GM23338 (cell line): ENCODE results near the gene SEC63. TPM values are rescaled to one million over a fixed set of nuclear protein-coding genes. Genes with fewer than 3 reads are reported as not detected.

ENCODE experiments used
- ATAC-seq: fragments of 200-7000 bp; cut with Tn5 transposase; 3 replicates; pipeline ENCODE4 v1.9.1; 2020
- DNase-seq: peaks from one replicate; pipeline ENCODE4 v3.0.0-alpha.2; 2015; ENCODE audit warnings: low spot score
- H2AFZ ChIP-seq: fragments of 200-600 bp; sonication (generic); 2 replicates; pipeline ENCODE4 v1.8.0; 2016; ENCODE audit warnings: antibody characterized with exemption, mild to moderate bottlenecking, moderate library complexity
- H3F3A ChIP-seq: fragments of 200-600 bp; sonication (generic); replicated peaks from 2 replicates; pipeline ENCODE4 v1.8.0; 2017; ENCODE audit warnings: antibody characterized with exemption, mixed run types, low read depth
- H3K27ac ChIP-seq: fragments of 200-600 bp; sonication (generic); 2 replicates; pipeline ENCODE4 v1.6.1; 2016; ENCODE audit warnings: low read depth
- H3K27me3 ChIP-seq: fragments of 200-600 bp; sonication (generic); 2 replicates; pipeline ENCODE4 v1.8.0; 2016; ENCODE audit warnings: mild to moderate bottlenecking, mixed run types, moderate library complexity; ENCODE audit not compliant: insufficient read depth
- H3K36me3 ChIP-seq: fragments of 200-600 bp; sonication (generic); 2 replicates; pipeline ENCODE4 v1.8.0; 2016; ENCODE audit warnings: mild to moderate bottlenecking; ENCODE audit not compliant: insufficient read depth
- H3K4me1 ChIP-seq: fragments of 200-600 bp; sonication (generic); 2 replicates; pipeline ENCODE4 v1.8.0; 2016; ENCODE audit warnings: mild to moderate bottlenecking, moderate library complexity; ENCODE audit not compliant: insufficient read depth
- H3K4me2 ChIP-seq: fragments of 200-600 bp; sonication (generic); 2 replicates; pipeline ENCODE4 v1.7.1; 2017; ENCODE audit warnings: mixed run types
- H3K4me3 ChIP-seq: fragments of 200-600 bp; sonication (generic); 2 replicates; pipeline ENCODE4 v1.6.1; 2016; ENCODE audit warnings: mixed run types
- H3K79me2 ChIP-seq: fragments of 200-600 bp; sonication (generic); replicated peaks from 2 replicates; pipeline ENCODE4 v1.8.0; 2017; ENCODE audit warnings: mild to moderate bottlenecking; ENCODE audit not compliant: insufficient read depth
- H3K9me2 ChIP-seq: fragments of 200-600 bp; sonication (generic); 2 replicates; pipeline ENCODE4 v1.8.0; 2017; ENCODE audit not compliant: insufficient read depth
- H4K20me1 ChIP-seq: fragments of 200-600 bp; sonication (generic); replicated peaks from 2 replicates; pipeline ENCODE4 v1.8.0; 2017; ENCODE audit warnings: mild to moderate bottlenecking; ENCODE audit not compliant: insufficient read depth
- H3K27ac Mint-ChIP-seq: 2 replicates; pipeline ENCODE4 v1.8.0; 2020; ENCODE audit warnings: inconsistent platforms, mild to moderate bottlenecking, moderate library complexity, mixed read lengths
- H3K27me3 Mint-ChIP-seq: 3 replicates; pipeline ENCODE4 v1.8.0; 2022; ENCODE audit warnings: low read depth, mild to moderate bottlenecking, moderate library complexity, mixed read lengths, inconsistent platforms; ENCODE audit not compliant: insufficient read depth, poor library complexity
- H3K36me3 Mint-ChIP-seq: 3 replicates; pipeline ENCODE4 v1.8.0; 2021; ENCODE audit warnings: low read depth, mild to moderate bottlenecking, inconsistent platforms, moderate library complexity, mixed read lengths
- H3K4me1 Mint-ChIP-seq: 3 replicates; pipeline ENCODE4 v1.8.0; 2020; ENCODE audit warnings: mild to moderate bottlenecking, inconsistent platforms, mixed read lengths
- H3K4me3 Mint-ChIP-seq: 3 replicates; pipeline ENCODE4 v1.8.0; 2021; ENCODE audit warnings: moderate library complexity, mild to moderate bottlenecking, inconsistent platforms, mixed read lengths
- H3K9me3 Mint-ChIP-seq: 3 replicates; pipeline ENCODE4 v1.8.0; 2020; ENCODE audit warnings: moderate library complexity, mild to moderate bottlenecking, inconsistent platforms, mixed read lengths
- CREB1 ChIP-seq: fragments of 250-450 bp; sonication (Bioruptor Pico); IDR thresholded peaks from 2 replicates; pipeline ENCODE4 v1.5.0; 2020; ENCODE audit warnings: low read depth, mild to moderate bottlenecking, moderate library complexity
- CTCF ChIP-seq, 2 experiments: fragments of 200-600 bp in 1 of 2; sonication (generic) in 1 of 2; conservative IDR thresholded peaks; 2 replicates each; pipeline versions ENCODE4 v1.5.1 to v1.6.1; 2016 to 2017; ENCODE audit warnings: antibody characterized with exemption in 2 of 2, low read depth in 2 of 2, mild to moderate bottlenecking in 2 of 2, moderate library complexity in 1 of 2
- EZH2phosphoT487 ChIP-seq: fragments of 200-600 bp; sonication (generic); IDR thresholded peaks from one replicate; pipeline ENCODE4 v1.8.1; 2018; ENCODE audit warnings: antibody characterized with exemption; ENCODE audit not compliant: unreplicated experiment
- POLR2AphosphoS5 ChIP-seq: IDR thresholded peaks from 2 replicates; pipeline ENCODE4 v1.6.1; 2016; ENCODE audit warnings: antibody characterized with exemption, low read depth
- polyA plus RNA-seq: library from polyadenylated mRNA; unstranded; fragments of >200 nt; fragmentation: Nextera tagmentation; extraction: Ambion mirVana; gene quantifications from 2 replicates; pipeline ENCODE4 v1.2.1, GENCODE V29; 2016
- total RNA-seq: library from RNA; depleted of rRNA; stranded (reverse); fragments of >200 nt; shearing (Covaris generic); gene quantifications from 2 replicates; pipeline ENCODE4 v1.2.3, GENCODE V29; 2014
- TF ChIP-seq, protein P1 (sequence below): IDR thresholded peaks from one replicate; pipeline ENCODE4 v1.6.1; 2018; ENCODE audit warnings: antibody characterized with exemption; ENCODE audit not compliant: unreplicated experiment

Gene SEC63
- total and polyA plus RNA-seq, 2 experiments from 2014 or later, result 48.2 to 124 TPM

- Histone ChIP-seq H4K20me1 (no peaks in the 10 kb centered on the region), H3K27me3 (no peaks in the 10 kb centered on the region), H3F3A (no peaks in the 10 kb centered on the region), H3K79me2 (no peaks in the 10 kb centered on the region), H2AFZ (no peak overlapping the region), H3K4me1 (peaks cover 5% of the 10 kb centered on the region; the same call in 1 of the 2 replicates), H3K36me3 (no peaks in the 10 kb centered on the region), H3K4me3 (no peak overlapping the region), H3K27ac (no peak overlapping the region), H3K4me2 (no peak overlapping the region), H3K9me2 (no peaks in the 10 kb centered on the region)
- H3K27me3 Mint-ChIP-seq, result peaks cover 4% of the 10 kb centered on the region
- H3K36me3 Mint-ChIP-seq, result no peaks in the 10 kb centered on the region
- TF ChIP-seq CTCF (conservative IDR thresholded peaks at IDR 0.05; ENCODE audit: low read depth in 2 of 2) (peak; percentile 59 to 77), CREB1 (CRISPR knock-in tag) (no peak)
- no peak overlapping the region for H3K27ac Mint-ChIP-seq
- peaks cover 14% of the 10 kb centered on the region for H3K4me1 Mint-ChIP-seq
- DNase-seq (peak; percentile 70), ATAC-seq (no peak)
- H3K4me3 Mint-ChIP-seq, result no peak overlapping the region
- H3K9me3 Mint-ChIP-seq, result no peaks in the 10 kb centered on the region; the same call in 2 of the 3 replicates
These were observed 19.3 kb upstream of the SEC63 start for GRCh38 chr6:107977283-107977682.

DNA sequence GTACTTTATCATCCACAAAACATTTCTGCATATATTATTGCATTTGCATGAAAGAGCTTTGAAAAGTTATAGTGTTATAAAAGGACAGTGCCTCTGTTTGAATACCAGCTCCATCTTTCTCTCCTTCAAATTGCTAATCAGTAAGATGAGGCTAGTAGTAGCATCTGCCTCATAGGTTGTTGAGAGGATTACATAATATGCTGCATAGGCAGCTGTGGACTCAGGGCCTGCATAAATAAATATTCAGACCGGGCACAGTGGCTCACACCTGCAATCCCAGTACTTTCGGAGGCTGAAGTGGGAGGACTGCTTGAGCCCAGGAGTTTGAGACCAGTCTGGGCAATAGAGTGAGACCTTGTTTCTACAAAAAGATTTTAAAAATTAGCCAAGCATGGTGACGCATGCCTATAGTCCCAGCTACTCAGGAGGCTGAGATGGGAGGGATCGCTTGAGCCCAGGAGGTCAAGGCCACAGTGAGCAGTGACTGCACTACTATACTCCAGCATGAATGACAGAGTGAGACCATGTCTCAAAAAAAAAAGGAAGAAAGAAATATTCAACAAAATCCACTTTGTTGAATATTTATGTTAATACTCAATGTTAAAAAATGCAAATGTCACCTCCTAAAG is 18.3 kb upstream of the SEC63 start:
- Mint-ChIP-seq H3K4me1 (peaks cover 12% of the 10 kb centered on the region), H3K4me3 (no peak overlapping the region), H3K27ac (no peak overlapping the region), H3K9me3 (no peaks in the 10 kb centered on the region; the same call in 2 of the 3 replicates), H3K36me3 (no peaks in the 10 kb centered on the region), H3K27me3 (peaks cover 4% of the 10 kb centered on the region)
- DNase-seq (no peak), ATAC-seq (no peak)
- no peaks in the 10 kb centered on the region for H4K20me1 ChIP-seq
- no peaks in the 10 kb centered on the region for H3K36me3 ChIP-seq
- no peaks in the 10 kb centered on the region for H3K79me2 ChIP-seq
- H3F3A ChIP-seq, result no peaks in the 10 kb centered on the region
- TF ChIP-seq EZH2phosphoT487 (no peak), POLR2AphosphoS5 (no peak)
- TF ChIP-seq, protein P1, sequence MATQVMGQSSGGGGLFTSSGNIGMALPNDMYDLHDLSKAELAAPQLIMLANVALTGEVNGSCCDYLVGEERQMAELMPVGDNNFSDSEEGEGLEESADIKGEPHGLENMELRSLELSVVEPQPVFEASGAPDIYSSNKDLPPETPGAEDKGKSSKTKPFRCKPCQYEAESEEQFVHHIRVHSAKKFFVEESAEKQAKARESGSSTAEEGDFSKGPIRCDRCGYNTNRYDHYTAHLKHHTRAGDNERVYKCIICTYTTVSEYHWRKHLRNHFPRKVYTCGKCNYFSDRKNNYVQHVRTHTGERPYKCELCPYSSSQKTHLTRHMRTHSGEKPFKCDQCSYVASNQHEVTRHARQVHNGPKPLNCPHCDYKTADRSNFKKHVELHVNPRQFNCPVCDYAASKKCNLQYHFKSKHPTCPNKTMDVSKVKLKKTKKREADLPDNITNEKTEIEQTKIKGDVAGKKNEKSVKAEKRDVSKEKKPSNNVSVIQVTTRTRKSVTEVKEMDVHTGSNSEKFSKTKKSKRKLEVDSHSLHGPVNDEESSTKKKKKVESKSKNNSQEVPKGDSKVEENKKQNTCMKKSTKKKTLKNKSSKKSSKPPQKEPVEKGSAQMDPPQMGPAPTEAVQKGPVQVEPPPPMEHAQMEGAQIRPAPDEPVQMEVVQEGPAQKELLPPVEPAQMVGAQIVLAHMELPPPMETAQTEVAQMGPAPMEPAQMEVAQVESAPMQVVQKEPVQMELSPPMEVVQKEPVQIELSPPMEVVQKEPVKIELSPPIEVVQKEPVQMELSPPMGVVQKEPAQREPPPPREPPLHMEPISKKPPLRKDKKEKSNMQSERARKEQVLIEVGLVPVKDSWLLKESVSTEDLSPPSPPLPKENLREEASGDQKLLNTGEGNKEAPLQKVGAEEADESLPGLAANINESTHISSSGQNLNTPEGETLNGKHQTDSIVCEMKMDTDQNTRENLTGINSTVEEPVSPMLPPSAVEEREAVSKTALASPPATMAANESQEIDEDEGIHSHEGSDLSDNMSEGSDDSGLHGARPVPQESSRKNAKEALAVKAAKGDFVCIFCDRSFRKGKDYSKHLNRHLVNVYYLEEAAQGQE, result no peak
- H3K4me1 ChIP-seq, result no peaks in the 10 kb centered on the region
- H3K27ac ChIP-seq, result no peak overlapping the region
- no peak overlapping the region for H3K4me3 ChIP-seq
- no peaks in the 10 kb centered on the region for H3K9me2 ChIP-seq
- H3K27me3 ChIP-seq, result no peaks in the 10 kb centered on the region
- no peak overlapping the region for H2AFZ ChIP-seq
- H3K4me2 ChIP-seq, result no peak overlapping the region
